Measurements from ENCODE around the gene DAP3.
"Not testable (repeated sequence)": the region's sequence is repeated elsewhere in the genome, so short reads cannot be mapped to it uniquely, and the experiment has no call there.

The DAP3 gene

GRCh38 chr1:155740995-155741394 is 52.1 kb downstream of the DAP3 start:
- H3K4me3 ChIP-seq (ENCODE audit: low read depth, low read length) = no peak overlapping the region
- TF ChIP-seq, protein P1, sequence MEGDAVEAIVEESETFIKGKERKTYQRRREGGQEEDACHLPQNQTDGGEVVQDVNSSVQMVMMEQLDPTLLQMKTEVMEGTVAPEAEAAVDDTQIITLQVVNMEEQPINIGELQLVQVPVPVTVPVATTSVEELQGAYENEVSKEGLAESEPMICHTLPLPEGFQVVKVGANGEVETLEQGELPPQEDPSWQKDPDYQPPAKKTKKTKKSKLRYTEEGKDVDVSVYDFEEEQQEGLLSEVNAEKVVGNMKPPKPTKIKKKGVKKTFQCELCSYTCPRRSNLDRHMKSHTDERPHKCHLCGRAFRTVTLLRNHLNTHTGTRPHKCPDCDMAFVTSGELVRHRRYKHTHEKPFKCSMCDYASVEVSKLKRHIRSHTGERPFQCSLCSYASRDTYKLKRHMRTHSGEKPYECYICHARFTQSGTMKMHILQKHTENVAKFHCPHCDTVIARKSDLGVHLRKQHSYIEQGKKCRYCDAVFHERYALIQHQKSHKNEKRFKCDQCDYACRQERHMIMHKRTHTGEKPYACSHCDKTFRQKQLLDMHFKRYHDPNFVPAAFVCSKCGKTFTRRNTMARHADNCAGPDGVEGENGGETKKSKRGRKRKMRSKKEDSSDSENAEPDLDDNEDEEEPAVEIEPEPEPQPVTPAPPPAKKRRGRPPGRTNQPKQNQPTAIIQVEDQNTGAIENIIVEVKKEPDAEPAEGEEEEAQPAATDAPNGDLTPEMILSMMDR (conservative IDR thresholded peaks at IDR 0.05; ENCODE audit: low read depth, low read length) = no peak
- DNase-seq (ENCODE audit: low read depth) = no peak

DNA sequence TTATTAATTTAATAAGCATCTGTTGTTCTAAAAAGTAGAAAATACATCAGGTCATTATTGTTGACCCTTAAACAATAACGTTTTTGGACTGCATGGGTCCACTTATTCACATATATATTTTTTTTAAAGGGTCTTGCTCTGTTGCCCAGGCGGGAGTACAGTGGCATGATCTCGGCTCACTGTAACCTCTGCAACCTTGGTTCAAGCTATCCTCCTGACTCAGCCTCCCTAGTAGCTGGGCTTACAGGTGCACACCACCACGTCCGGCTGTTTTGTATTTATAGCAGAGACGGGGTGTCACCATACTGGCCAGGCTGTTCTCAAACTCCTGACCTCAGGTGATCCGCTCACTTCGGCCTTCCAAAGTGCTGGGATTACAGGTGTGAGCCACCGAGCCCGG is 53.0 kb downstream of the DAP3 start:
- DNase-seq (ENCODE audit: low read depth) = no peak
- H3K4me3 ChIP-seq (ENCODE audit: low read depth, low read length) = no peak overlapping the region

GRCh38 chr1:155744711-155745283 is 55.9 kb downstream of the DAP3 start:
- no peak for DNase-seq (ENCODE audit: low read depth)
- H3K4me3 ChIP-seq (ENCODE audit: low read depth, low read length) = peak overlapping the region; percentile 68
- TF ChIP-seq, protein P1 (conservative IDR thresholded peaks at IDR 0.05; ENCODE audit: low read depth, low read length) = no peak

More for the DNA sequence above, 53.0 kb downstream of the DAP3 start:
- TF ChIP-seq, protein P1 (conservative IDR thresholded peaks at IDR 0.05; ENCODE audit: low read depth, low read length) = no peak

DNA sequence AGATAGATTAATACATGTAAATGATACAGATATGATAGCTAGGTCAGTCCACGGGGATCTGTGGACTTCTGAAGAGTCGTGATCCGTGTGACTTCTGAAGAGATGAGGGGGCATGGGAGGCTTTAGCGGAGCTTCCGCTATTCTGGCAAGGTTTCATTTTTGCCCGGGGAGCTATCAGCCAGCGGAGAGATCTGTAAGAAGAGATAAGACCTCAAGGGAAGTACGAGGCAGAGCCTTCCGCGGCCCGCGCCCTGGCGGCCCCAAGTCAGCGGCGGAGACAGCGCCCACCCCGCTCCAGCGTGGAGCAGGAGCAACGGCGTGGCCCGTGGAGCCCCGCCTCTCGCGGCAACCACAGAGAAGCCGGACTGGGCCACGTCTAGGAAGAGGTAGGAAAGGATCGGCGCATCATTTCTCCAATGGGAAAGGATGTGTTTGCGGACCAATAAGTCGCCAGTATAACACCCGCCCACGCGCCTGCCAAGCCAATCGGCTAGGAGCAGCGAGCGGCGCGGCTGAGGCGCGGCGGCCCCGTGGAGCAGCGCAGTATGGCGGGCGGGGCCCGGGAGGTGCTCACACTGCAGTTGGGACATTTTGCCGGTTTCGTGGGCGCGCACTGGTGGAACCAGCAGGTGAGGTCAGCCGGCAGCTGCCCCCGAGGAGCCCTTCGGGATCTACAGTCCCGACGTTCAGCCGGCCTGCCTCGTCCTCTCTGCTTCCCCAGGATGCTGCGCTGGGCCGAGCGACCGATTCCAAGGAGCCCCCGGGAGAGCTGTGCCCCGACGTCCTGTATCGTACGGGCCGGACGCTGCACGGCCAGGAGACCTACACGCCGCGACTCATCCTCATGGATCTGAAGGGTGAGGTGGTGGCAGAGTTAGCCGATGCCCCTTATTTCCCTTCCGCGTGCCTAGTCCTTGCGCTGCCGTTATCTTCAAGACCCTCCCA is 56.7 kb downstream of the DAP3 start:
- peak; percentile 99 for DNase-seq (ENCODE audit: low read depth)
- peak overlapping the region; percentile 68 for H3K4me3 ChIP-seq (ENCODE audit: low read depth, low read length)

- not testable (repeated sequence) for H3K4me3 ChIP-seq (ENCODE audit: low read depth, low read length); DNase-seq (ENCODE audit: low read depth)
These were observed 58.7 kb downstream of the DAP3 start for GRCh38 chr1:155747586-155747985.

- H3K4me3 ChIP-seq (ENCODE audit: low read depth, low read length); DNase-seq (ENCODE audit: low read depth): not testable (repeated sequence)
These were observed 59.2 kb downstream of the DAP3 start for GRCh38 chr1:155748141-155748540.

- not testable (repeated sequence) for DNase-seq (ENCODE audit: low read depth); H3K4me3 ChIP-seq (ENCODE audit: low read depth, low read length)
These were observed 70.1 kb downstream of the DAP3 start for GRCh38 chr1:155759017-155759416.

DNA sequence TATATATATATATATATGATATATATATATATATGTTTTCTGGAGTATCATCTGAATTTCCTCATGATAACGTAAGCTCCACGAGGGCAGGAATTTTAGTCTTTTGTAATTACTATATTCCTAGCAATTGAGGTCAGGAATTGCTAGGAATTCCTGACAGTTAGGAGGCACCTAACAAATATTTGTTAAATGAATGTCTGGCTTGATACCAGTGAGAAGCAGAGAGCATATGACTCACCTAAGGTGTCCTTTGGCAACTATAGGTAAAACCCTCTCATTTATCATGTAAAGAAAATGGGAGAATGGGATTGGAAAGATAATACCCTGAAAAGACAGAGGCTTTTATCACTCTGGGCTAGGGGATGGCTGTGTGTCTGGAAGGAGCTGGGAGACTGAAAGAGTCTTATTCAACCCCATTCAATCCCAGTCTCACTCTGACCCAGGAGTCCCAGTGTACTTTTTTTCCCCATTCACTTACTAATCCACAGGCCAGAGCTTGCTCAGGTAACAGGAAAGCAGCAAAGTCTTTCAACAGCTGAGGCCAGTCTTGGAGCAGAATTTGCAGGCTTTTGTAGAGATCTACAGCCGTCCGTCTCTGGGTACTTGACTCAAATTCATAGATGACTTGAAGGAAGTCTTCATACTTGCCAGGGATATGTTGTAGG is 71.2 kb downstream of the DAP3 start:
- no peak overlapping the region for H3K4me3 ChIP-seq (ENCODE audit: low read depth, low read length)
- TF ChIP-seq, protein P1 (conservative IDR thresholded peaks at IDR 0.05; ENCODE audit: low read depth, low read length) = no peak
- no peak for DNase-seq (ENCODE audit: low read depth)
